GM04503 (cell line): ENCODE data around the gene NOL6.
"Not testable (repeated sequence)": the region's sequence is repeated elsewhere in the genome, so short reads cannot be mapped to it uniquely, and the experiment has no call there.

Source experiments
- DNase-seq: peaks from one replicate; pipeline ENCODE4 v3.0.0-alpha.2; 2012; ENCODE audit warnings: low read depth

Gene NOL6

DNA sequence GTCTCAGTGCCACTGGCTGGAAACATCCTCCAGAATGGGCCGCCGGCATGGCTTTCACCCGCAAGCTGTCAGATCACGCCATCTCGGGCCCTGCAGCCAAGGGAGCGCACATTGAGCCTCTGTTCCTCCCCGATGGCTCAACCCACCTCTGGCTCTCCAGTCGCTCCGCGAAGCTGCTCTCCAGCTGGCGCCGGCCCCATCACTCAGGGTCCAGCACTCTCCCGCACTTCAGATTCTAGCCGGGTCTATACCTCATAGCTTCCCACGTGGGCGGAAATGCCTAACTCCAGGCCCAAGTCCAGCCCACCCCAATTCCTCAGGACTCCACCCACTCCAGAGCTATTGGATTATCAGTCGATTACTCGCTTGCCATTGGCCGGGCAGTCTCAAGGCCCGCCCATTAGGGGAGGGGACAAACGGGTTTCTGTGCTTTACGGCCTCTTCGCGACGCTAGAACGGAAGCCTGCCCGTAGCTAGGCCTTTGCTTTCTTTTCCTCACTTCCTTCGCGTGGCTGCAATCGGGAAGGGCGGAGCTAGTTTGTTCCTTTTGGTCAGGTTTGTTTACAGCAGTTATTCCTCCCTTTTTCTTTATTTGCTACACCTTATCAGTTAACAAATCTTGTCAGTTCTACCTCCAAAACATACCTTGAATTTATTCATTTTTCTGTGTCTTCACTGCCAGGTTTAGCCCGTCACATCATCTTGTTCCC, at the start of gene NOL6:
Gene NOL6, minus strand, starts transcription at position 282 of the 710 bp plus-strand sequence. Its CDS starts 82 bp downstream, at position 200.
- peak; percentile 96 for DNase-seq

- not testable (repeated sequence) for DNase-seq
Measured at GRCh38 chr9:33521861-33522260, 48.1 kb upstream of the NOL6 start.

DNA sequence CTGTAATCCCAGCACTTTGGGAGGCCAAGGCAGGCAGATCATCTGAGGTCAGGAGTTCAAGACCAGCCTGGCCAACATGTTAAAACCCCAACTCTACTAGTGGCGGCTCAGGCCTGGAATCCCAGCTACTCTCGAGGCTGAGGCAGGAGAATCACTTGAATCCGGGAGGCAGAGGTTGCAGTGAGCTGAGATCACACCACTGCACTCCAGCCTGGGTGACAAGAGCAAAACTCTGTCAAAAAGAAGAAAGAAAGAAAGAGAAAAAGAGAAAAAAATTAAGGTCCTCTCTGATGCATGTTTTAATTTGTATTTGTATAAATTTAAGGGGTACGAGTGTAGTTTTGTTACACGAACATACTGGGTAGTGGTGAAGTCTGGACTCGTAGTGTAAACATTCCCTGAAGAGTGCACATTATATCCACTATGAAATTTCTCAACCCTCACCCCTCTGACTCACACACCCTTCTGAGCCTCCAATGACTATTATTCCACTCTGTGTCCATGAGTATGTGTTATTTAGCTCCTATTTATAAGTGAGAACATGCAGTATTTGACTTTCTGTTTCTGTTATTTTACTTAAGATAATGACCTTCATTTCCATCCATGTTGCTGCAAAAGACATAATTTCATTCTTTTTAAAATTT, 44.3 kb upstream of the NOL6 start:
- DNase-seq, result peak; percentile 22

GRCh38 chr9:33517373-33517772, 43.6 kb upstream of the NOL6 start:
- DNase-seq, result no peak

DNA sequence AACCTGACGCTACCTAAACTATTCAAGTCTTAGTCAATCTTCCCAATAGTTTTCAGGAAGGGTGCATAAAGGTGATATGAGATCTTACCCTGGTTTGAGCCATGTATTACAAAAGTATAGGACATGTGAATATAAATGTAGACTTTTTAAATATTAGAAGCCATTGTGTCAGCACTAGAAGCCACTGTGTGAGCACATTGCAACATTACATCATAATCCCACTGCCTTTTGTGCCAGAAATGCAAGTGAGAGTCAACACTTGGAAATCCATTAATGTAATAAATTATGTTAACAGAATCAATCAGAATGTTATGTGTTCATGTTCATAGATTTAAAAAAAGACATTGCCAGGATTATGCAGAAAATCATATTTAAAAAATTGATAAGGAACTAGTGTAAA, 42.7 kb upstream of the NOL6 start:
- DNase-seq, result not testable (repeated sequence)

- not testable (repeated sequence) for DNase-seq
Measured at GRCh38 chr9:33515342-33515995, 41.7 kb upstream of the NOL6 start.

DNA sequence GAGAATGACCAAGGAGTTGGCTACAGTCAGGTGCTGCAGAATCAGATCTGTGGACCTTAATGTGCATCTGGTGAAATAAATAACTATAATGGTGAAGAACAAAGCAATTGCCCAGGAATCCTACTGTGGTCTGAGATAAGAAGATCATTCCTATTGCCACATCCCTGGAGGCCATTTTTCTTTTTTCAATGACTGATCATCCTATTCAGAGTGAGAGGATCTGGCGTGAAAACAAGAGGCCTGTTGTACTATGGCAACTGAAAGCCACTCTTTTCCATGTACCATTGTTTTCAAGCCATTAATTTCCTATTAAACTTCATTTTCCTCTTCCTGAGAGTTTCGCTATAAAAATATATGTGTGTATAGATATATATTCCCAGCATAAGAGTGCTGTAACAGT, 38.8 kb upstream of the NOL6 start:
- DNase-seq, result not testable (repeated sequence)

DNA sequence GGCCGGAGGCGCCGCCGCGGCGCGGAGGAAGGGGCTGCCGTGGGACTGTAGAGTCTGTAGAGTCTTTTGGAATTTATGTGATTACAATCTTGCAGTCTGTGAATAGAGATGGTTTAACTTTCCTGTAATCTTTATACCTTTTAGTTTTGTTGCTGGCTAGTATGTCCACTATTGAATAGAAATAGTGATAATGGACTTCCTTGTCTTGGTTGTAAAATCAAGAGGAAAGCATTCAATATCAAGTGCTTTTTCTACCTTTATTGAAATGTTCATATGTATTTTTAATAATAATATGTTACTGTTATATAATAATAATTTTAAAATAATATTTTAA, 37.4 kb upstream of the NOL6 start:
- DNase-seq, result not testable (repeated sequence)

DNA sequence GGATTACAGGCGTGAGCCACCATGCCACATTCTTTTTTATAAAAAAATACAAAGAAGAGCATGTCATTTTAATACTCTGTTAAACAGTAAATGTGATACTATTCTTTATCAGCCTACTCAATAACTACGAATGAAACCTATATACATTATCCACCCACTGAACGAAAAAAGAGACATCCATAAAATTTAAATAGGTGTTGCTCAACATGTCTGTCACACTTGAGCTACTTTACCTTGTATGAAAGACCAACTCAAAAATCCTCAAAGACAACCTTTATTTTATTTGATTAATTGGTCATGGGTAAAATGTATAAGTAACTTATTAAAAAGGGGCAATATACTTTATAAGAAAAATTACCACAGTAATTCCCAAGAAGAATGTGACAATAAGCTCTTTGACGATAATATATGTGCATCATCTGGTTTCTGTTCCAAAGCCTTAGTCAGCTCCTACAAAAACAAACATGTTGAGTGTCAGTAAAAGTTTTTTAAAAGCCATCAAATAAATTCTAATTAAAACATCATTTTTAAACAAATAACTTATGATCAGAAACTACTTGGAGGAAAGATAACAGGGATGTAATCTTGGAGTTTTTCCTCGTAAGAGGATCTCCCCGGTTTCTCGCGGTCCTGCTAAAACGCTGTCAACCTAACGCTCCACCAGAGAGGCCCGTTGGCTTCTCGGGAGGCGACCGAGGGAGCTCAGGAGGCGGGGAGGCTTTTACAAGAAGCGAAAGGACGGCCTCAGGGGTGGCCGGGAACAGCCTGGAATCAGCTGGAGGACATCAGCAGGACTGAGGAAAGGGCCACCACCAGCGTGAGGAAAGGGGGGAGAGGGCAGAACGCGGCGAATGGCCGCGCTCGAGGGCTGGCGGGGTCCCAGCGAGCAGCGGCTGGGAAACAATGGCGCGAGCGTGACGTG, 36.8 kb upstream of the NOL6 start:
- peak; percentile 33 for DNase-seq

DNA sequence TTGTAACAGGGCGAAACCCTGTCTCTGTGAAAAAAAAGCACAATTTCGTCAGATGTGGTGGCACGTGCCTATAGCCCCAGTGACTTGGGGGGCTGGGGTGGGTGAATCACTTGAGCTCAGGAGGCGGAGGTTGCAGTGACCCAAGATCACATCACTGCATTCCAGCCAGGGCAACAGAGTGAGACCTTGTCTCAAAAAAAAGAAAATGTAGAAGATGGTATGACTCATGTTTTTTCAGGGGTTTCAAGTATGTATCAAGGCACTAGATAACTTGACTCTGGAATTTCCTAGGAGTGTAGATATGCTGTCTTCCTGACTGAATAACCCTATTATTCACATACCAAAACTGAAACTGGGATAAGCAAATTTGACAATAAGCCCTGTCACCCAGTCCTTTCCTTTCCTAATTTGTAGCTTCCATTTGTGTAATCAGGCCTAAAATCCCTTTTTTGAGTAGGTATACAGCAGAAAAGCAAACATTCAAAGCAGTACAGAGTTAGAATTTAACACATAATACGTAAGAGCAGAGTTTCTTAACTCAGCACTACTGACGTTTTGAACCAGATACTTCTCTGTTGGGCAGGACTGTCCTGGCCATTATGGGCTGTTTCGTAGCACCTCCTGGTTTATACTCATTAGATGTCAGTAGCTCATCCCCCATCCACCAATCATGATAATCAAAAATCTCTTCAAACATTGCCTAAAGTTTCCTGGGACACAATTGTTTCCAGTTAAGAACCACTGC, 33.1 kb upstream of the NOL6 start:
- DNase-seq, result peak; percentile 91

- no peak for DNase-seq
Measured at GRCh38 chr9:33498387-33498786, 24.7 kb upstream of the NOL6 start.

DNA sequence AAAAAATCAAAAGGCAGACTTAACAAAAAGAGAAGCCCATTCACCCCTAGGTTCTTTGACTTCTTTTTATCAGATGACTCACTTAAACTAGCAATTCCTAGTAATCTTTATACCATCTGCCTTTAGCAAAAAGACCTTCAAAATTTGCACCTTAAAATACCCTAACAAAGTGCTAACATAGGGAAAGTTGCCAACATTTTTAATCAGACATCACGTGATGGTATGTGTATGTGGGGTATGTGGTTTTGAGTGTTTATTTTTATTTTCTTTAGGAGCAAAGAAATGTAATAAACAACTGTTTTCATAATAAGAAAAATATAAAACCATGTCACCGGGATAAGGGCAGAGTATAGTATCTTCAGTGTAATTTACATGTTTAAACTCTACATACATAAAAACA, 20.1 kb upstream of the NOL6 start:
- DNase-seq, result not testable (repeated sequence)

DNA sequence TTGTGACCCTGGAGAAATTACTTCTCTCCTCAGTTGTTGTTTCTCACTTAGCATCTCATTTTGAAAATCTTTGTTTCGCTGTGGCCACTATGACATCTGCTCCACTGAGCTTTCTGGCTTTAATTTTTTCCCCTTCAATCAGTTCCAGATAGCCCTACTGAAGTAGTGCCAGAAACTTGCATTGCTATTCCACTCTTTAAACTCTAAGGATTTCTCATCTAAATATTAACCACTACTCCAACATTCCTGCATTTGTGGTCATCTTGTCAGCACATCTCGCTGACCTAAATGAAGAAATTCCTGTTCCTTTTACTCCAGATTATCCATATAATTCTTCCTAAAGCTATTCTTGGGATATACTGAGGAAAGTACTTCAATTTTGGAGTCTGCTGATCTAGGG, 15.3 kb upstream of the NOL6 start:
- peak; percentile 42 for DNase-seq

DNA sequence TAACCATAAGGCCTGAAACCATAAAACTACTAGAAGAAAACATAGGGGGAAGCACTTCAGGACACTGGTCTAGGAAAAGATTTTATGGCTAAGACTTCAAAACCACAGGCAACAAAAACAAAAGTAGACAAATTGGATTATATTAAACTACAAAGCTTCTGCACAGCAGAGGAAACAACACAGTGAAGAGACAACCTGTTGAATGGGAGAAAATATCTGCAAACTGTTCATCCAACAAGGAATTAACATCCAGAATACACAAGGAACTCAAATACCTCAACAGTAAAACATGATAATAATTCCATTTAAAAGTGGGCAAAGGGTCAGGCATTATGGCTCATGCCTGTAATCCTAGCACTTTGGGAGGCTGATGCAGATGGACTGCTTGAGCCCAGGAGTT, 11.6 kb upstream of the NOL6 start:
- DNase-seq, result not testable (repeated sequence)

DNA sequence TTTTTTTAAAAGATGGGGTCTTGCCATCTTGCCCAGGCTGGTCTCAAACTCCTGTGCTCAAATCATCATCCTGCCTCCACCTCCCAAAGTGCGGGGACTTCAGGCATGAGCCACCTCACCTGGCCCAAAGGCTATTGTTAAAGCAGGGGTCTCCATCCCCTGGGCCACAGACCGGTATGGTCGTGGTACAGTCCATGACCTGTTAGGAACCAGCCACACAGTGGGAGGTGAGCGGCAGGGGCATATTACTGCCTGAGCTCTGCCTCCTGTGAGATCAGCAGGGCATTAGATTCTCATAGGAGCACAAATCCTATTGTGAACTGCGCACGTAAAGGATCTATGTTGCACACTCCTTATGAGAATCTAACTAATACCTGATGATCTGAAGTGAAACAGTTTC, 7.3 kb upstream of the NOL6 start:
- DNase-seq, result no peak

GRCh38 chr9:33480106-33480505, 6.4 kb upstream of the NOL6 start:
- DNase-seq, result no peak

DNA sequence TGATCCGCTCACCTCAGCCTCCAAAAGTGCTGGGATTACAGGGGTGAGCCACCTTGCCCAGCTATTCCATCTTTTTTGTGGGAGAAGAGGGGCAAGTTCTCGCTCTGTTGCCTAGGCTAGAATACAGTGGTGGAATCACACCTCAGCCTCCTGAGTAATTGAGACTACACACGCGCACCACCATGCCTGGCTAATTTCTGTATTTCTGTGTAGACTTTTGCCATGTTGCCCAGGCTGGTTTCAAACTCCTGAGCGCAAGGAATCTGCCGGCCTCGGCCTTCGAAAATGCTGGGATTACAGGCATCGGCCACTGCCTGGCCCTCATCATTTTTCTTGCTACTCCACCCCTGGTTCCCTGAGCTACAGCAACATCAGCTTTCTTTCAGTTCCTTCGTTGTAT, 2.8 kb upstream of the NOL6 start:
- no peak for DNase-seq

DNA sequence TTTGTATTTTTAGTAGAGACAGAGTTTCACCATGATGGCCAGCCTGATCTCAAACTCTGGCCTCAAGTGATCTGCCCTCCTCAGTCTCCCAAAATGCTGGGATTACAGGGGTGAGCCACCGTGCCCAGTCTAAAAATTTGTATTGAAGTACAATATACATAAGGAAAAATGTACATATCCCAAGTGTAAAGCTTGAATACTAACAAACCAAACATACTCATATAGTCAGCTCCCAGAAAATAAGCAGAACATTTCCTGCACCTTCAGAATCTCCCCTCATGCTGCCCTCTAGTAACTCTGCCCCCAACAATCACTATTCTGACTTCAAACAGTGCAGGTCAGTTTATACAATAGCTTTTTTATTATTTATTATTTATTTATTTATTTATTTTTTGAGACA, 1.6 kb upstream of the NOL6 start:
- DNase-seq, result no peak

DNA sequence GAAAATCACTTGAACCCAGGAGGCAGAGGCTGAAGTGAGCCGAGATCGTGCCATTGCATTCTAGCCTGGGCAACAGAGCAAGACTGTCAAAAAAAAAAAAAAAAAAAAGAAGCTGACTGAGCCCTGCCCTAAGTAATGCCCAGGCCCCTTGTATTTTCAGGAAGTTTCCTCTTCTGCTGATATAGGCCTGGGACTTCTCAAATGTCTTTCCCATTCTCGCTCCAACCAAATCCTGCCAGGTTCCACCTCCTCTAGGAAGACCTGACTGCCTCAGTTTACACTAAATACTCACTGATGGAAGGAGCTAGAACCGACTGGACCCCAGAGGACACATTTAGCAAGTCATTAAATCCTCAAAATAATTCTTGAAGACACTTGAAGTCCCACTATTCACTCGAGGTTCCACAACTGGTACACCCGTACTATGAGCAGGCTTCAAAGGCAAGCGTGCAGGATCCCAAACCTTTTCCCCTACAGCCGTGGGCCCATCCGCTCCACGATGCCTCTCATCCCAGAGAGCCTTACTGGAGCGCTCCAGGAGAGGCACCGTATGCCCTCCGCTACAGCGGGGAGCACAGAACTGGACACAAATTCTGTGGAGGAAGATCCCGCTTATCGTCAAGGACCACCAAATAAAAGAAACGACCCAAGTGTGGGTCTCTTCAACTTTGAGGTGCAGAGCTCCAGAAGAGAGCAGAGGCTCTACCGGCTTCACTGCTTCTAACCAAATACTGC, 676 bp downstream of the NOL6 start:
- no peak for DNase-seq

- DNase-seq, result no peak
Measured at GRCh38 chr9:33472171-33472880, 1.4 kb downstream of the NOL6 start.
